Inflammatory macrophage treated with lipopolysaccharide for 1 hour (primary cell): ENCODE measurements around the gene ROPN1B.

Experiments
- DNase-seq, 2 donors: peaks; one replicate each; pipeline ENCODE4 v3.0.0-alpha.2; 2020 to 2022

ROPN1B gene

DNA sequence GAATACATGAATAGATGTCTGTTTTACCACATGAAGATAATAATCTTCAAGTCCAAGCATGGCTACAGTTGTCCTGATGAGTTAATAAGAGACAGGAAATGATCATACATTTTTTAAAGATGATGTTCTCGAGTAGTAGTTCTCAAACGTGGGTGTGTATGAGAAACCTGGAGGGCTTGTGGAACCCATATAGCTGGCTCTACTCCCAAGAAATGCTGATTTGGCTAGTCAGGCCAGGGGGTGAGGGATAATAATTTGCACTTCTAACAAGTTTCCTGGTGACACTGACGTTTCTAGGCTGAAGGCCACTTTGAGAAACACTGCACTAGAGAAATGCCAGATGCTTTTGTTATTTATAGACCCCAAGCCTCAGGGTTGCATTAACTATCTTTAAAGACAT lies 37.0 kb downstream of the ROPN1B start:
- no peak for DNase-seq

GRCh38 chr3:126008219-126008618 lies 39.2 kb downstream of the ROPN1B start:
- no peak for DNase-seq

DNA sequence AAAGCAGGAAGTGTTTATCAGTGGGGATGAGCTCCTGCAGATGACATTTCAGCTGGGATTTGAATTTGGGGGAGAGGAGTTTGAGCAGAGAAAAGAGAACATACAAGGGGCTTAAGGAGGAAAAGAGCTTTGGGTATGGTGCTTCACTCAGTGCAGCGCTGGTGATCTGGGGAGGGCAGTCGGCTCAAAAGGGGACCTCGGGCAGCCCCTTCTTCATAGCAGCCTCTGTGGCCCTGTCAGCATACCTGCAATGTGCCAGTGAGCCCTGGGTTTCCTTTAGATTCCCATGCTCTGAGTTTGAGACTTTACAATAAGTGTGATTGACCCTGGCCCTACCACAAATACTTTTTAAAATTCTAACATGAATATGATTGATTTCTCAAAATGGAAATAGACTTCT lies 40.2 kb downstream of the ROPN1B start:
- no peak for DNase-seq

GRCh38 chr3:126013751-126014156 lies 44.8 kb downstream of the ROPN1B start:
- DNase-seq, result no peak

GRCh38 chr3:126014252-126014651 lies 45.3 kb downstream of the ROPN1B start:
- DNase-seq, result no peak

DNA sequence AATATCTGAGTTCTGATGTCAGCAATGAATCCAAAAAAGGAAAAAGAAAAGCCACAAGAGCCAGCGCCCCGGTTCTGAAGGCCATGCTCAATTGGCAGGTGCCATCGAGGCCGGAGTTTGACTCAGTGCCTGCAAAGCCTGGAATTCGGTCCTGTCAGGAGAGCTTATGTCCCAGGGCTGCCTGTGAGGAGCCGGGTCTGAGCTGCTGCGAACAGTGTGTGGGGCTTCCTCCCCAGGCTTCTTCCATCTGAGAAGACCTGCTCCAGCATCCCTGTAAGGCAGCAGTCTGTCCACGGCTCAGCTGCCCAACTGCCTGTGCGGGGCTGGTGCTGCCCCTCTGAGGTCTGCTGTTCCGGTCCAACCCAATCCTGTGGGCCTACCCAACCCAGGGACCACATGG lies 46.1 kb downstream of the ROPN1B start:
- no peak for DNase-seq

DNA sequence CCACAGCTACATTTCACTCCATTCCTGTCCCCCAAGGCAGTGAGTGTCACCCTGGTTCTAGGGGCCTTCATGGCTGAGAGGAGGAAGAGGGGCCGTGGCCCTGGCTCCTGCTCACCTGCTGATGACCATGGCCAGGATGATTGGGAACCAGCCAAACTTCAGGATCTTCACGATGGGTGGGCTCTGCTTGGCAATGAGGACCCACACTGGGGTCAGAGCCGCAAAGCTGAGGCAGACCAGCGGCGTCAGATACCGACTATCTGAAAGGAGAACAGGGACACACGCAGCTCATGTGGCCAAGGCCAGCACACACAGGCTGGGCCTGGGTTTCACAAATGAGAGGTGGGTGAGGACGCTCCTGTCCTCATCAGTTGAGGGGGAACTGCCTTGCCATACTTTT lies 47.6 kb downstream of the ROPN1B start:
- DNase-seq, result no peak

GRCh38 chr3:126017362-126017761 lies 48.4 kb downstream of the ROPN1B start:
- DNase-seq, result no peak

DNA sequence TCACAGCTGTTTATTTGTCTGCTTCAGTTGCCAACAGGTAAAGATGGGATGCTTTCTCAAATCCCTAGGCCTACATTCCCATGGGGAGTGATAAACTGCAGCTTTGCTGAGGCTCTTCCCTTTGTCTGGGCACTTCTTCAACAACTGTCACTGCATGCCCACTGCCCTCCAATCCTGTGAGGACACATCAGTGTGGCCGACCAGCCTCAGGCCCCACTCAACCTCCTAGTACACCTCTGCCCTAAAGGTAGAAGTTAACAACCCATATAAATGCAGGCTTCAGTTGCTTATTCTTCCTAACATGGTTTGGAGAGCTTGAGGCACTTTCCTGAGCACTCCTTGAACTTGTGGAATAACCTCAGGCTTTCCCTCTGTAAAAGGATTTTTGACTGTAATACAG lies 49.6 kb downstream of the ROPN1B start:
- DNase-seq, result no peak

- DNase-seq, result no peak
Observed at GRCh38 chr3:126018995-126019394, 50.0 kb downstream of the ROPN1B start.

DNA sequence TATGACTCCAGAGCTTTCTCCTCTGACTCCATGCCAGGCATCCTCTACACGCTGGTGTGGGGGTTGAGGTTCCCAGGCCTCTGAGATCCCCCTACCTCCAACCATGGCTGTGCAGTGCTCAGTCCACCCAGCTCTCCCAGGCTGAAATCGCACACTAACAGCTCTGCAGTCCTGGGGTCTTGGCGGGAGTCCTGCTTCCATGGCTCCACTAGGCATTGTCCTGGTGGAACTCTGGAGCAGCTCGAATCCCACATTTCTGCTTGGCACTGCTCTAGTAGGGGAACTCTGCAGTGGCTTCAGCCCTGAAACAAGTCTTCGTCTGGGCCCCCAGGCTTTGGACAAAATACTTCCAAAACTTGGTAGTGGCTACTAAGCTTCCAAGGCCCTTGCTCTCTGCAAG lies 50.7 kb downstream of the ROPN1B start:
- DNase-seq, result no peak

GRCh38 chr3:126021224-126021623 lies 52.2 kb downstream of the ROPN1B start:
- no peak for DNase-seq

DNA sequence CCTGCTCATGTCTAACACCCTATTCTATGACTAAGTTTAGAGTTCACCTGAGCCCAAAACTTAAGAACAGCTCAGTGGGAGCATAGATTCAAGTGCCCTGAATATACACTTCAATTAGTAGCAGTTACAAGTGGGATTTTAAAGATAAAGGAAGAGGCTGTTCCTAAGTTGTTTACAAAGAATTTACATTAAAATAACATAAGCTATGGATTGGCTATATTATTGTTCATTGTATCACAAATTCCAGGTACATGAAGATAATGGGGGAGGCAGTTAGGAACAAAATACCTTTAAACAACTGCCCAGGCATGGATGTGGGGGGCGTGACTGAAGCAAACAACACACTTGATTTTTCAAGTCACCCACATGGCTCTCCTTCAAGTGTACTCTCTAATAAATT lies 52.7 kb downstream of the ROPN1B start:
- DNase-seq, result no peak

DNA sequence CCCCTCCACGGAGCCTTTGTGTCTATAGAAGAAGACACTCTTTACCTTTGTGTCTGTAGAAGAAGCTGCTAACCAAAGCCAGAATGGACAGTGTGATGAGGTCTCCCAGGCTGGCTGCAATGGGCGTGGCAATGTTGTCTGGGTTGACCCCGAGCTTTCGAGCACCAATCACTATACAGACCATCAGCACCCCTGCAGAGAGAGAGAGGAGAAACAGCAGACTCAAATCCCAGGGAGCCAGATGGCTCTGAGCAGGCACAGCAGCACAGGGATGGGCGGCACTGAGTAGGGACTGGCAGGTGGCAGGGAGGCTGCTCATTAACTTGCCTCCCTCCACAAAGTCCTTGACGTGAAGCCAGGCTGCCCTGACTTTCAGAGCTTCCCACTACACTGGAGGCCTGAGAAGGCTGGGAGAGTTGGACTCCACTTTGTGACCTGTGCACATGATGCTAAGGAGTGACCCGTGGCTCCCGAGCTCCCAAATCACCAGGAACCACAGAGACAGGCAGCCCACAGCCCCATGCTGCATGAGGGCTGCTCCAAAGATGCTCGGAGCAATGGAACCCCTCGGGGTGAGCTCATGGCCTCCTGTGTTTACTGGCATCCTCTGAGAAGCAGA lies 53.9 kb downstream of the ROPN1B start:
- DNase-seq, result no peak

DNA sequence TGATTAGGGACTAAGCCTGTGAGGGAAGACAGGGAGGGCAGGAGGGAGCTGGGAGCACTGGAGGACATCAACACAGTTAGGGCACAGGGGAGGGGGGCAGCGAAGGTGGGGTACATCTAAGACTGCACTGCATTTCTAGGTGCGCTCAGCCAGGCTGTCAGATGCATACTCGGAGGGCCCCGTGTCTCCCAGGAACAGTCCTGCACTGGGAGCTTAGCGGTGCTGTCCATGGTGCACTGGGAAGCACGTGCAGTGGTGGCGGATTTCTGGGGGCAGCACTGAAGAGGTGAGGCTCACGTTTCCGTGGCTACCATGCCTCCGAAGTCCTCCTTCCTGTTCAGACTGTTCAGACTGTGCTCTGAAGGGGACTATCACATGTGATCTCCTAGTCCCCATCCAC lies 54.4 kb downstream of the ROPN1B start:
- no peak for DNase-seq

- DNase-seq, result no peak
Observed at GRCh38 chr3:126024049-126024854, 55.3 kb downstream of the ROPN1B start.

- DNase-seq, result no peak
Observed at GRCh38 chr3:126025116-126025729, 56.2 kb downstream of the ROPN1B start.

- no peak for DNase-seq
Observed at GRCh38 chr3:126025862-126026261, 56.9 kb downstream of the ROPN1B start.

GRCh38 chr3:126026277-126026751 lies 57.3 kb downstream of the ROPN1B start:
- DNase-seq, result no peak

DNA sequence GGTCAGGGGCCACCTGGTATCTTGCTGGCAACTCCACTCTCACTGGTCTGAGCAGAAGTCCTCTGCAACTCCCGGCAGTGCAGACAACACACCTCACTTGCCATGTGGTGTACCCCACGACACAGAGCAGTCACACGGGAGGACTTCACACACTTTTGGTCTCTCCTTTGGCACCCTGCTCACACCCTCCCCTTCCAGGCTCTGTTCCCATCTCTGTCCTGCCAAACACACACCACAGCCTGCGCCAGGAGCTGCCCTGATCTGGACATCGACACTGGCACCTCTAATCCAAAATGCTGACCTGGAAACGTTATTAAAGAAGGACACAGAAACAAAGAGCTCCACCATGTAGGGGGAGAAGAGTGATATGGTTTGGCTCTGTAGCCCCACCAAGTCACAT lies 57.8 kb downstream of the ROPN1B start:
- DNase-seq, result no peak

DNA sequence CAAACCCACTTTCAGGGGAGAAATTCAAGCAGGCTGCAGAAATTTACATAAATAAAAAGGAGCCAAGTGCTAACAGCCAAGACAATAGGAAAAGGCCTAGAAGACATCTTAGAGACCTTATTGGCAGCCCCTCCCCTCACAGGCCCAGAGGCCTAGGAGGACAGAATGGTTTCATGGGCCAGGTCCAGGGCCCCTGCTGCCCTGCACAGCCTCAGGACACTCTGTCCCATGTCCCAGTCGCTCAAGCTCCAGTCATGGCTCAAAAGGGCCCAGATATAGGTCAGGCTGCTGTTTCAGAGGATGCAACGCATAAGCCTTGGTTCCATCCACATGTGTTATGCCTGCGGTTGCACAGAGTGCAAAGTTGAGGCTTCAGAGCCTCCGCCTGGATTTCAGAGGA lies 59.1 kb downstream of the ROPN1B start:
- no peak for DNase-seq

DNA sequence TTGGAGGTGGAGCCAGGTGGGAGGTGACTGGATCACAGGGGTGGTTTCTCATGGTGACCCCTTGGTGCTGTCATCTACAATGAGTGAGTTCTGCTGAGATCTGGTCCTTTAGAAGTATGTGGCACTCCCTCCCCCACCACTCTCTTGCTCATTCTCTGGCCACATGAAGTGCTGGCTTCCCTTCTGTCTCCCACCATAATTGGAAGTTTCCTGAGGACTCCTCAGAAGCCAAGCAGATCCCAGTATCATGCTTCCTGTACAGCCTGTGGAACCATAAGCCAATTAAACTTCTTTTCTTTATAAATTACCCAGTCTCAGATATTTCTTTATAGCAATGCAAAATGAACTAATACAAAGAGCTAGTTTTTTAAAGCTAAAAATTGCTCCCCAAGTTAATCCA lies 60.3 kb downstream of the ROPN1B start:
- DNase-seq, result no peak

DNA sequence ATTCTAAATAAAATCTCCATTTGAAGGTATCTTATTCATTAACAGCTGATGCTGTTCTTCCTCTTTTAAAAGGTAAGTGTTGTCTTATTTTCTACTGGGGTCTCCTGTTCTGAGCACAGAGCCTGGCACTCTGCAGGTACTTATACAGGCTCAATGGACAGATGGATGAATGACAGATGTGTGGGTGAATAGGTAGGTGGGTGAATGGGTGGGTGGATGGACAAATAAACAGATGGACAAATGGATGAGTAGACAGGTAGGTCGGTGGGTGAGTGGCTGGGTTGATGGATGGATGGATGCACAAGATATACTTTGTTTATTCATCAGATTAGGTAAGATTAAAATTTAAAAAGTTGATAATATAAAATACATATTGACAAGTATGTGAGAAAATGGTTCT lies 61.5 kb downstream of the ROPN1B start:
- no peak for DNase-seq

GRCh38 chr3:126031981-126032471 lies 63.0 kb downstream of the ROPN1B start:
- no peak for DNase-seq
